ENCODE data around the gene ARHGAP5.

DNA sequence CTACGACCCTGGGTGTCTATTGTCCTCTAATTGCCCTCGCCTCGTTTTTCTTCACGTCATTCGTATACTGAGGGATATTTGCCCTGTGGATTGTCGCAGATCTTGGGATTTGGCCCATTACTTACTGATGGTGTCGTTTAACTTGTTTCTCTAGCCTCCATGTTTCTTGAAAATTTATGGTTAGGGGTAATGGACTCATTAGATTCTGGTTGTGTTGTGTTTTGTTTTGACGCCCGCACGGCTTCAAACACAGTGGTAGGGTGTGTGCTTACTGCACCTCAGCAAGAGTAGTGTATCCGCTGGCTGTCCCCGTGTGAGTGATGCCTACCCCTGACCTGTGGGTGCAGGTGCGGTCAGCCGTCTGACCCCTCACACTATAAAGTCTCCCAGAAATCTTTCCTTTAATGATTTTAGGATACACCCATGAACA lies 126.8 kb downstream of the ARHGAP5 start:
- TF ChIP-seq, protein P1, sequence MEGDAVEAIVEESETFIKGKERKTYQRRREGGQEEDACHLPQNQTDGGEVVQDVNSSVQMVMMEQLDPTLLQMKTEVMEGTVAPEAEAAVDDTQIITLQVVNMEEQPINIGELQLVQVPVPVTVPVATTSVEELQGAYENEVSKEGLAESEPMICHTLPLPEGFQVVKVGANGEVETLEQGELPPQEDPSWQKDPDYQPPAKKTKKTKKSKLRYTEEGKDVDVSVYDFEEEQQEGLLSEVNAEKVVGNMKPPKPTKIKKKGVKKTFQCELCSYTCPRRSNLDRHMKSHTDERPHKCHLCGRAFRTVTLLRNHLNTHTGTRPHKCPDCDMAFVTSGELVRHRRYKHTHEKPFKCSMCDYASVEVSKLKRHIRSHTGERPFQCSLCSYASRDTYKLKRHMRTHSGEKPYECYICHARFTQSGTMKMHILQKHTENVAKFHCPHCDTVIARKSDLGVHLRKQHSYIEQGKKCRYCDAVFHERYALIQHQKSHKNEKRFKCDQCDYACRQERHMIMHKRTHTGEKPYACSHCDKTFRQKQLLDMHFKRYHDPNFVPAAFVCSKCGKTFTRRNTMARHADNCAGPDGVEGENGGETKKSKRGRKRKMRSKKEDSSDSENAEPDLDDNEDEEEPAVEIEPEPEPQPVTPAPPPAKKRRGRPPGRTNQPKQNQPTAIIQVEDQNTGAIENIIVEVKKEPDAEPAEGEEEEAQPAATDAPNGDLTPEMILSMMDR (IDR thresholded peaks at IDR 0.05), result no peak
- TF ChIP-seq EP300 (IDR thresholded peaks at IDR 0.05), result no peak
- no peak for TF ChIP-seq POLR2A (IDR thresholded peaks at IDR 0.05)
- TF ChIP-seq POLR2AphosphoS5 (IDR thresholded peaks at IDR 0.05), result no peak
